Liver (tissue), 9 donors: ENCODE data around the gene GADL1. TPM values are rescaled to one million over a fixed set of nuclear protein-coding genes. Genes with fewer than 3 reads are reported as not detected.

Source experiments
- DNase-seq: peaks from one replicate; pipeline ENCODE4 v3.0.0-alpha.2; 2017; ENCODE audit warnings: low spot score
- H3K27ac ChIP-seq, 2 donors: one replicate each; pipeline ENCODE4 v1.7.0; 2013; ENCODE audit warnings: inconsistent platforms in 2 of 2, low read length in 2 of 2, control low read depth in 1 of 2, low read depth in 1 of 2, mild to moderate bottlenecking in 1 of 2
- H3K27me3 ChIP-seq, 4 donors: one replicate each; pipeline versions ENCODE4 v1.6.1 to v1.7.0; 2013; ENCODE audit warnings: low read length in 3 of 4, inconsistent platforms in 1 of 4, mild to moderate bottlenecking in 1 of 4, moderate library complexity in 1 of 4; ENCODE audit not compliant: control insufficient read depth in 4 of 4, insufficient read depth in 4 of 4
- H3K36me3 ChIP-seq, 4 donors: one replicate each; pipeline versions ENCODE4 v1.6.1 to v1.7.0; 2013; ENCODE audit warnings: low read length in 3 of 4, mild to moderate bottlenecking in 3 of 4, low read depth in 1 of 4, moderate library complexity in 1 of 4; ENCODE audit not compliant: control insufficient read depth in 4 of 4, insufficient read depth in 3 of 4
- H3K4me1 ChIP-seq, 4 donors: one replicate each; pipeline versions ENCODE4 v1.6.1 to v1.7.0; 2013; ENCODE audit warnings: low read length in 3 of 4, mild to moderate bottlenecking in 3 of 4, moderate library complexity in 1 of 4; ENCODE audit not compliant: control insufficient read depth in 4 of 4, insufficient read depth in 4 of 4
- H3K4me3 ChIP-seq, 3 donors: one replicate each; pipeline versions ENCODE4 v1.6.1 to v1.7.0; 2013; ENCODE audit warnings: low read length in 3 of 3, control low read depth in 1 of 3, low read depth in 1 of 3, mild to moderate bottlenecking in 1 of 3
- H3K9ac ChIP-seq, 2 donors: one replicate each; pipeline ENCODE4 v1.7.0; 2013; ENCODE audit warnings: low read length in 2 of 2, mild to moderate bottlenecking in 2 of 2, moderate library complexity in 2 of 2, control low read depth in 1 of 2, low read depth in 1 of 2
- H3K9me3 ChIP-seq, 4 donors: one replicate each; pipeline versions ENCODE4 v1.6.1 to v1.7.0; 2013; ENCODE audit warnings: low read length in 3 of 4; ENCODE audit not compliant: control insufficient read depth in 4 of 4
- ATF3 ChIP-seq: IDR thresholded peaks from 2 replicates; pipeline ENCODE4 v1.6.1; 2016; ENCODE audit warnings: antibody characterized with exemption
- FOXA1 ChIP-seq: IDR thresholded peaks from 2 replicates; pipeline ENCODE4 v1.6.1; 2016; ENCODE audit warnings: antibody characterized with exemption
- FOXA2 ChIP-seq: IDR thresholded peaks from 2 replicates; pipeline ENCODE4 v1.6.1; 2016; ENCODE audit warnings: antibody characterized with exemption
- GABPA ChIP-seq, 2 donors: IDR thresholded peaks in 1 of 2; conservative IDR thresholded peaks in 1 of 2; 2 replicates each; pipeline ENCODE4 v1.6.1; 2016; ENCODE audit warnings: antibody characterized with exemption in 2 of 2, mild to moderate bottlenecking in 1 of 2, moderate library complexity in 1 of 2
- HNF4G ChIP-seq: IDR thresholded peaks from 2 replicates; pipeline ENCODE4 v1.6.1; 2016; ENCODE audit warnings: antibody characterized with exemption
- NR2F2 ChIP-seq: IDR thresholded peaks from 2 replicates; pipeline ENCODE4 v1.6.1; 2016; ENCODE audit warnings: antibody characterized with exemption
- RAD21 ChIP-seq, 2 donors: IDR thresholded peaks; 2 replicates each; pipeline ENCODE4 v1.6.1; 2016; ENCODE audit warnings: antibody characterized with exemption in 2 of 2, mild to moderate bottlenecking in 2 of 2
- REST ChIP-seq: IDR thresholded peaks from 2 replicates; pipeline ENCODE4 v1.6.1; 2016; ENCODE audit warnings: antibody characterized with exemption, mild to moderate bottlenecking
- RXRA ChIP-seq, 2 donors: IDR thresholded peaks; 2 replicates each; pipeline ENCODE4 v1.6.1; 2017 to 2018; ENCODE audit warnings: antibody characterized with exemption in 2 of 2, mild to moderate bottlenecking in 1 of 2
- SP1 ChIP-seq: IDR thresholded peaks from 2 replicates; pipeline ENCODE4 v1.6.1; 2018; ENCODE audit warnings: antibody characterized with exemption, mild to moderate bottlenecking
- TAF1 ChIP-seq: conservative IDR thresholded peaks from 2 replicates; pipeline ENCODE4 v1.6.1; 2016; ENCODE audit warnings: antibody characterized with exemption, mild to moderate bottlenecking
- YY1 ChIP-seq: IDR thresholded peaks from 2 replicates; pipeline ENCODE4 v1.6.1; 2016; ENCODE audit warnings: antibody characterized with exemption, mild to moderate bottlenecking
- WGBS: extraction: QIAGEN DNeasy Blood & Tissue Kit; methylation state at CpG from one replicate; pipeline ENCODE4 v1.1.7; 2013; 5-methylcytosine and 5-hydroxymethylcytosine counted together
- polyA plus RNA-seq, 2 donors: library from polyadenylated mRNA; stranded (reverse) in 1 of 2; unstranded in 1 of 2; fragments of 200-250 nt in 1 of 2; fragments of >200 nt in 1 of 2; fragmentation: Nextera tagmentation in 1 of 2; extraction: Ambion mirVana in 1 of 2; gene quantifications; one replicate each; pipeline versions ENCODE4 v1.2.1 to v1.2.3, GENCODE V29; 2013 to 2015
- total RNA-seq, 2 donors: library from RNA; depleted of rRNA; stranded (reverse); fragments of >200 nt; gene quantifications; one replicate each; pipeline ENCODE4 v1.2.3, GENCODE V29; 2014
- TF ChIP-seq, protein P1 (sequence below): IDR thresholded peaks from 2 replicates; pipeline ENCODE4 v1.6.1; 2016; ENCODE audit warnings: antibody characterized with exemption
- TF ChIP-seq, protein P2 (sequence below): IDR thresholded peaks from 2 replicates; pipeline ENCODE4 v1.6.1; 2016; ENCODE audit warnings: antibody characterized with exemption
- donor health status: healthy.
- donor health status: healthy.
- donor health status: healthy.
- donor health status: healthy.
- donor health status: healthy.

GADL1 gene
- total and polyA plus RNA-seq, 4 donors = not detected

DNA sequence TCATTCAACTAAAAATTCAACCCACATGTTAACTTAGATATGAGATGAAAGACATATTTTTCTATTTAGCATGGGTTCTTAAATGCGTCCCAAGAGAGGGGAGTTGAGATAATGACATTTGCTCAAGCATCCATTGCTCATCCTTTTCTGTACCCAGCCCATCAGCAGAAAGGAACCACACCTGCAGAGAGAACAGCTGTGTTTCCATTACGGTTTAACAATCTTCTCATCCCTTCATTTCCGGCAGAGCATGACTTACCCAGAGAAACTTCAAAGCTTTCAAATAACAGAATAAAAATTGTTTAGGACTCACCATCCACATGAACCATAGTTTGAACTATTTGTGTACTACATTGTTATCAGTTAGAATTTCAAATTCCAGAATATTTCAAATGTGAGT, 174.9 kb downstream of the GADL1 start:
- H3K4me3 ChIP-seq = no peak overlapping the region
- no peak for DNase-seq
- no peaks in the 10 kb centered on the region for H3K27me3 ChIP-seq
- no peaks in the 10 kb centered on the region for H3K9me3 ChIP-seq
- H3K9ac ChIP-seq = no peak overlapping the region
- H3K4me1 ChIP-seq = peaks cover 0 to 13% (median 9%) of the 10 kb centered on the region in 4 donors
- H3K36me3 ChIP-seq = no peaks in the 10 kb centered on the region
- TF ChIP-seq, protein P1, sequence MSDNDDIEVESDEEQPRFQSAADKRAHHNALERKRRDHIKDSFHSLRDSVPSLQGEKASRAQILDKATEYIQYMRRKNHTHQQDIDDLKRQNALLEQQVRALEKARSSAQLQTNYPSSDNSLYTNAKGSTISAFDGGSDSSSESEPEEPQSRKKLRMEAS = no peak
- TF ChIP-seq RXRA (IDR thresholded peaks at IDR 0.05) = no peak
- TF ChIP-seq FOXA2 = no peak
- TF ChIP-seq GABPA (IDR thresholded peaks at IDR 0.05 in 1 of 2, conservative IDR thresholded peaks at IDR 0.05 in 1 of 2) = no peak
- TF ChIP-seq RAD21 (IDR thresholded peaks at IDR 0.05) = no peak
- TF ChIP-seq NR2F2 = no peak
- no peak for TF ChIP-seq YY1
- TF ChIP-seq REST = no peak
- TF ChIP-seq HNF4G = no peak
- TF ChIP-seq TAF1 = no peak
- TF ChIP-seq SP1 = no peak
- TF ChIP-seq, protein P2, sequence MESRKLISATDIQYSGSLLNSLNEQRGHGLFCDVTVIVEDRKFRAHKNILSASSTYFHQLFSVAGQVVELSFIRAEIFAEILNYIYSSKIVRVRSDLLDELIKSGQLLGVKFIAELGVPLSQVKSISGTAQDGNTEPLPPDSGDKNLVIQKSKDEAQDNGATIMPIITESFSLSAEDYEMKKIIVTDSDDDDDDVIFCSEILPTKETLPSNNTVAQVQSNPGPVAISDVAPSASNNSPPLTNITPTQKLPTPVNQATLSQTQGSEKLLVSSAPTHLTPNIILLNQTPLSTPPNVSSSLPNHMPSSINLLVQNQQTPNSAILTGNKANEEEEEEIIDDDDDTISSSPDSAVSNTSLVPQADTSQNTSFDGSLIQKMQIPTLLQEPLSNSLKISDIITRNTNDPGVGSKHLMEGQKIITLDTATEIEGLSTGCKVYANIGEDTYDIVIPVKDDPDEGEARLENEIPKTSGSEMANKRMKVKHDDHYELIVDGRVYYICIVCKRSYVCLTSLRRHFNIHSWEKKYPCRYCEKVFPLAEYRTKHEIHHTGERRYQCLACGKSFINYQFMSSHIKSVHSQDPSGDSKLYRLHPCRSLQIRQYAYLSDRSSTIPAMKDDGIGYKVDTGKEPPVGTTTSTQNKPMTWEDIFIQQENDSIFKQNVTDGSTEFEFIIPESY = no peak
- no peak for TF ChIP-seq ATF3
- no peak for TF ChIP-seq FOXA1
- 99% methylated on average over 3 of the region's 3 CpGs for WGBS
- H3K27ac ChIP-seq = no peak overlapping the region

GRCh38 chr3:30713885-30714503, 180.5 kb downstream of the GADL1 start:
- Histone ChIP-seq H3K27me3 (no peaks in the 10 kb centered on the region), H3K27ac (no peak overlapping the region), H3K4me1 (no peaks in the 10 kb centered on the region), H3K9ac (no peak overlapping the region), H3K36me3 (no peaks in the 10 kb centered on the region), H3K9me3 (no peaks in the 10 kb centered on the region), H3K4me3 (no peak overlapping the region)
- TF ChIP-seq ATF3 (no peak), RAD21 (IDR thresholded peaks at IDR 0.05) (no peak)
- DNase-seq = no peak
- WGBS = 96% methylated on average over 3 of the region's 3 CpGs
